HG03108 (cell line): Measurements from ENCODE around the gene NEK6.

Experiments used
- ATAC-seq: cut with Tn5 transposase; IDR thresholded peaks from one replicate; pipeline ENCODE4 v1.9.1; 2021; ENCODE audit warnings: moderate library complexity; ENCODE audit not compliant: unreplicated experiment

The NEK6 gene

GRCh38 chr9:124274738-124275137, 17.0 kb downstream of the NEK6 start:
- no peak for ATAC-seq

- ATAC-seq, result no peak
Measured at GRCh38 chr9:124277420-124277819, 19.7 kb downstream of the NEK6 start.

DNA sequence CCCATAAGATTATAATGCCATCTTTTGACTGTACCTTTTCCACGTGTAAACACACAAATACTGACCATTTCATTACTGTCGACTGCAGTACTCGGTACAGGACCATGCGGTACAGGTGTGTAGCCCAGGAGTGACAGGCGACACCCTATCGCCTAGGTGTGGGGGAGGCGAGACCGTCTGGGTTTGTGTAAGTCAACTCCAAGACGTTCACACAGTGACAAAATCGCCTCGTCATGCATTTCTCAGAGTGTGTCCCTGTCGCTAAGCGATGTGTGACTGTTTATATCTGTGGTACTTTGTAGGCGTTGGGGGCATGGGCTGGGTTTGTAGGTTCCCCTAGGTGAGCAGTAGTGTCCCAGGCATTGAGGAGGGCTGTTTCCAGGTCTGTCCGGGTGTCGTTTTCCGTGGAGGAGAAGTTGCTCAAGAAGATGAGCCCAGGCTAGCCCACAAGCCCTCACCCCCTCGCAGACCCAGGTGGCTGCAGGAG, 20.3 kb downstream of the NEK6 start:
- ATAC-seq, result no peak

DNA sequence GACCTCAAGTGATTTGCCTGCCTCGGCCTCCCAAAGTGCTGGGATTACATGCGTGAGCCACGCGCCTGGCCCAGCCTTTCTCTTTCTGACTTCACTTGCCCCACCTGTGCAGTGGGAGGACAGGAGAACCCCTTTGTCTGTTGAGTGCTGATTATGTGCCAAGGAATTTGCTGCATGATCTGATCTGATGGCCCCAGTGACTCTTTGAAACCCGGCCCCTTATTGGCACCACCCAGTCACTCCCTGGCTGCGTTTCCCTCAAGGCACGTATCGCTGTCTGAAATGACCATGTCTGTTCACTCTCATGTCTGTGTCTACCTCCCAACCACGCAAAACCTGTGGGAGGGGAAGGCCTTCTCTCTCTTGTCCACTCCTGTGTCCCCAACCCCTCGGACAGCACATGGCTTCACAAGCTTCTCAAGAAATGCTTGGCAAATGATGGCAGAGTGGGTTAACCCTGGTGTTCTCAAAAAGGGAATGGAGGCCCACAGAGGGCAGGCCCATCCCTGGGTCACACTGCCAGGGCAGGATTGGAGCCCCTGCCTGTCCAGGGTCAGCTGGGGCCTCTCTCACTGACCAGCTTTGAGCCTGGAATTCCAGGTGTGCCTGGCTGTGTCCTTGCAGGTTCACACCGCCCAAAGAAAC, 21.9 kb downstream of the NEK6 start:
- no peak for ATAC-seq

- no peak for ATAC-seq
Measured at GRCh38 chr9:124280176-124280691, 22.5 kb downstream of the NEK6 start.

DNA sequence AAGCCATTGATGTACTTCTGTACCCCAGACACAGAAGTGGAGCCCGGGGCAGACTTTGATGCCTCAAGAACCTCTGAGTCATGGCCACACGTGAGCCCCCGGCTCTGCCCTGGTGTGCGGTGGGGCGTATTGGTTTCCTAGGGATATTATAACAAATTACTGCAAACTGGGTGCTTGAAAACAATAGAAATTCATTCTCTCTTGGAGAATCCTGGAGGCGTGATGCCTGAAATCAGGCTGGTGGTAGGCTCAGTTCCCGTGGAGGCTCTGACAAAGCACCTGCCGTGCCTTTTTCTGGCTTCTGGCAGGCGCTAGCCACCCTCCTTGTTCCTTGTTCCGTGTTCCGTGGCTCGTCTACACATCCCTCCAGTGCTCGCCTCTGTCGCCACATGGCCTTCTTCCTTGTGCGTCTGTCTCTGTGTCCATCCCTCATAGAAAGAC, 24.2 kb downstream of the NEK6 start:
- ATAC-seq, result no peak

DNA sequence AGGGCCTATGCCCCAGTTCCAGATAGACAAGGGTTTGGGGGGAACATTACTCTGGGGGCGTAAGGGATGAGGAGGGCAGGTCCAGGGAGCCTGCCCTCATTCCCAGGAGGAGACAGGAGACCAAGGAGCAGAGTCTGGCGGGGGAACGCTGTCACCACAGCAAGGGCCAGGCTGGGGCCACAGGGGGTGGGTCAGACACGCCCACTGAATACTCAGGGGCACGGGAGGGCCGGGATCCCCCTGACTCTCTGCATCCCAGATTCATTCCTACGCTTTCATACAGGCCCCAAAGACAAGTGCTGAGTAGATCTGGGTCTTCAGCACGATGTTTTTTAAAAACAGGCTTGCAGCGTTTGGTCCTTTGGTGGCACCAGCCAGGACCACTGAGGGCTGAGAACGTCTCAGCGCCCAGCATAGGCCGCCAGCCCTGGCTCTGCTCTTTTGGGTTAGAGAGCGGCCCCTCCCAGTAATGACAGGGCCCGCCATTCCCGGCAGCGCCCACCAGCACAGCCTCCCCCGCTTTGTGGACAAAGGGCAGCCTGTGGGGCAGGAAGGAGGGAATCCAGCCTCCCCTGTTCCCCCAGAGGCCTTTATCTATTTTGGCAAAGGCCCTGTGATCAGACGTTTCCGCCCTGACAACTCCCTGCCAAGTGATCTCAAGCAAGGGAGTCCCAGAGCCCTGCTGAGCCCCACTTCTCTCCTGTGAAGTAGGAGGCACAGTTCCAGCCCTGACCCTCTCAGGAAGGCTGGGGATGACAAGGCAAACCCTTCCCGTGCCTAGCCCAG, 24.9 kb downstream of the NEK6 start:
- no peak for ATAC-seq

DNA sequence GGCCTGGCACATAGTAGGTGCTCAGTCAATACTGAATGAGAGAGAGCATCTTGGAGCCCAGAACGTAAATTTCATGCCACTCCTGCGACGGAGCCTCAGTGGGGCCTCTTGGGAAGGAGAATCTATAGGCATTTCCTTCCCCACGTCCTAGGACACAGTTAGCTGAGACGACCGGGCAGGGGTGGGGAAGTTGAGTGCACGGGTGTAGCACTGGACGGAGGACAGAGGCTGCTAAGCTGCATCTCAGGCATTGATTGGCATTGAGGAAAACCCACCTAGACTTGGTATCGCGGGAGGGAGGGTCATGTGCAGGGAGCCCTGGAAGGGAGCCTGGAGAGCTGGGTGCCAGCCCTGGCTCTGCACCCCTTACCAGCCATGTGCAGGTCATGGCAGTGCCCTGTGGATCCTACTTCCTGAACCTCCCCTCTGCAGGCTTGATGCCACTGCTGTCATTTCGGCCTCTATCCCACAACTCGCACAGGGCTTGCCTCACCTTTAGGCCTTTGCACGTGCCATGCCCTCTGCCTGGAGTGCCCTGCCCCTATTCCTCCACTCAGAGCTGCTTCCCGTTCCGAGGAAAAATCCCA, 25.6 kb downstream of the NEK6 start:
- ATAC-seq, result no peak

GRCh38 chr9:124284237-124284831, 26.6 kb downstream of the NEK6 start:
- ATAC-seq, result no peak

DNA sequence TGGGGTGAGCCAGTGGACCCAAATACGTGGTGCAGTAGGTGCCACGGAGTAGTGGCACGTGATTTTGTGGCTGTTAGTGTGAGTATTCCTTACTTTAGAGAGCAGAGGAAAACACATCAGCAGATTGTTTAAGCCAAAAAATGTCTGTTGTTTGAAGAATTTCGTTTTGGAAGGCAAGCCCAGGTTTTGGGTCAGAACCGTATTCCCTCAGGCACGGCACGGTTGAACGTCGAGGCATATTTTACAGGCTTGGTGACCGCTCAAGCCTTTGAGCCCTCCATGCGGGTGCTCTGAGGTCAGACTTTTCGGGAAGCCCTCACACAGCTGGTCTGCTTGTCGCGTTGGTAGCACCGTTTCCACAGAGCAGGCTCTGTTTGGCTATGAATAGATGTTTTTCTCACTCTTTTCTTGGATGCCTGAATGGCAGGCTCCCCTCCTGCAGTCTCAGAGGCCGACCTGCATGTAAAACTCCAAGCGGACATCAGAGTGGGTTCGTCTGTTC, 27.2 kb downstream of the NEK6 start:
- ATAC-seq, result no peak

DNA sequence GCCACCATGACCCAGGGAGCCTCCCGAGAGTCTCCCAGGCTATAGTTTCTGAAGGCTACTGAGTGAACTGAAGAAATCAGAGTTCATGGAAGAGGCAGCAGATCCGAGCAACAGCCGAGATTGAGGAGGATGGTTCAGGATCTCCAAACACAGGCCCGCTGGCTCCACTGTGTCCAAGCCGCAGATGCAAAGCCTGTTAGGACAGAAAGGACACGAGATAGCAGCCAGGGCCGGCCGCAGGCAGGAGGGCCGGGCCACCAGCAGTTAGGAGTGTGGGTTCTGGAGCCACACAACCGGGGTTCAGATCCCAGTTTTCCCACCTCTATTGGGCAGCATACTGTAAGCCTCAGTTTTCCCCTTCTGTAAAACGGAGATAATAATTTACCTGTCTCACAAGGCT, 27.7 kb downstream of the NEK6 start:
- ATAC-seq, result no peak

GRCh38 chr9:124285903-124286291, 28.1 kb downstream of the NEK6 start:
- peak; percentile 30 for ATAC-seq

GRCh38 chr9:124286292-124286931, 28.7 kb downstream of the NEK6 start:
- peak; percentile 27 for ATAC-seq

GRCh38 chr9:124290053-124290591, 32.4 kb downstream of the NEK6 start:
- ATAC-seq, result no peak

GRCh38 chr9:124290743-124291554, 33.2 kb downstream of the NEK6 start:
- ATAC-seq, result no peak

DNA sequence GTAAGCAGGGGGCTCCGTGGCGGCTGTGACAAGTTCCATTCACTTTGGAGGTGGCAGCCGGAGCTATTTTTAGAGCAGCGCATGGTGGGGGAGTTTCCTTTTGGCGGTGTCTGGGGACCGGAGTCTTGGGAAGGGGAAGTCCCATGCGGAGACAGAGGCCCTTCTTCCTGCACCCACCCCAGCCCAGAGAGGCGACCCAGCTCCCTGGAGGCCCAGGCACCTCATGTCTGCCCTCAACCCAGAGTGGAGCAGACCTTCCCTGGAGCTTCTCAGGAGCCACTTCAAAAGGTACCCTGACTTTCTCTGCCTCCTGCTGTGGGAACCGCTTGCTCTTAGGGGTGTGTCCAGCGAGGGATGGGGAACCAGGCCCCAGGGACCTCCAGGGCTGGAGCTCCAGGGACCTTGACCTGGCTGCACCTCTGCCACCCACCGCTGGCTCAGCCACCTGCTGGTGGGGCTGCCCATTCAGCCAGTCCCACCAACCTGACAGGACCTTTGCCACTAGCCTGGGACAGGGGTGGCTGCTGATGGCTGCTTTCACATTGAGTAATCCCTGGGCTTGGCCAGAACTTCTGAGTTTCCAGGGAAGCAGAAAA, 34.1 kb downstream of the NEK6 start:
- peak; percentile 43 for ATAC-seq

- ATAC-seq, result no peak
Measured at GRCh38 chr9:124292696-124293593, 35.2 kb downstream of the NEK6 start.
